Measurements from ENCODE around the gene ACVR2B.

The ACVR2B gene

GRCh38 chr3:38489766-38490165, 36.1 kb downstream of the ACVR2B start:
- DNase-seq = no peak

GRCh38 chr3:38490281-38491030, 36.8 kb downstream of the ACVR2B start:
- DNase-seq = no peak

- DNase-seq = no peak
Observed at GRCh38 chr3:38491215-38491614, 37.5 kb downstream of the ACVR2B start.

- no peak for DNase-seq
Observed at GRCh38 chr3:38493031-38493430, 39.3 kb downstream of the ACVR2B start.

GRCh38 chr3:38496131-38496910, 42.6 kb downstream of the ACVR2B start, which contains the start of gene EXOG:
Gene EXOG (plus strand): TSS chr3:38496340. CDS start chr3:38496368, 28 bp downstream.
- peak; percentile 34 for DNase-seq

- DNase-seq = no peak
Observed at GRCh38 chr3:38497031-38497430, 43.3 kb downstream of the ACVR2B start.

- DNase-seq = no peak
Observed at GRCh38 chr3:38500688-38501417, 47.2 kb downstream of the ACVR2B start.

- DNase-seq = no peak
Observed at GRCh38 chr3:38507120-38507519, 53.4 kb downstream of the ACVR2B start.

- DNase-seq = no peak
Observed at GRCh38 chr3:38509732-38510131, 56.0 kb downstream of the ACVR2B start.

- DNase-seq = no peak
Observed at GRCh38 chr3:38510631-38511030, 56.9 kb downstream of the ACVR2B start.

GRCh38 chr3:38511546-38511945, 57.9 kb downstream of the ACVR2B start:
- DNase-seq = no peak

- no peak for DNase-seq
Observed at GRCh38 chr3:38515367-38515766, 61.7 kb downstream of the ACVR2B start.

GRCh38 chr3:38516669-38517068, 63.0 kb downstream of the ACVR2B start:
- no peak for DNase-seq

GRCh38 chr3:38519000-38519399, 65.3 kb downstream of the ACVR2B start:
- DNase-seq = no peak

GRCh38 chr3:38519651-38520050, 66.0 kb downstream of the ACVR2B start:
- no peak for DNase-seq

- DNase-seq = peak; percentile 38
Observed at GRCh38 chr3:38521391-38521987, 67.8 kb downstream of the ACVR2B start.

- peak; percentile 0 for DNase-seq
Observed at GRCh38 chr3:38522002-38522401, 68.3 kb downstream of the ACVR2B start.

GRCh38 chr3:38524141-38524739, 70.5 kb downstream of the ACVR2B start:
- no peak for DNase-seq

- DNase-seq = no peak
Observed at GRCh38 chr3:38526792-38527191, 73.1 kb downstream of the ACVR2B start.

GRCh38 chr3:38528457-38528856, 74.8 kb downstream of the ACVR2B start:
- no peak for DNase-seq

- no peak for DNase-seq
Observed at GRCh38 chr3:38532529-38532928, 78.8 kb downstream of the ACVR2B start.

GRCh38 chr3:38533285-38533976, 79.7 kb downstream of the ACVR2B start:
- DNase-seq = no peak
